Panc1 (cell line): ENCODE data around the gene RETREG1. TPM values are rescaled to one million over a fixed set of nuclear protein-coding genes. Genes with fewer than 3 reads are reported as not detected.

Experiments
- ATAC-seq: fragments of 200-7000 bp; cut with Tn5 transposase; 2 replicates; pipeline ENCODE4 v1.9.1; 2020; ENCODE audit warnings: mild to moderate bottlenecking, moderate library complexity
- BruUV-seq: library from RNA; stranded (reverse); fragments of 400-500 nt; replicated peaks from 2 replicates; lab custom pipeline; 2021; lab: Mats Ljungman, UMichigan
- CTCF ChIA-PET: fragments of 300-600 bp; sonication (Branson Sonifier 250); formaldehyde crosslinking; loops from one replicate; lab custom pipeline; 2022; ENCODE audit warnings: antibody characterized with exemption; lab: Charles Lee
- POLR2A ChIA-PET: fragments of 300-600 bp; sonication (Branson Sonifier 250); formaldehyde crosslinking; loops from one replicate; lab custom pipeline; 2022; ENCODE audit warnings: antibody characterized with exemption; lab: Charles Lee
- DNase-seq: peaks from one replicate; pipeline ENCODE4 v3.0.0-alpha.2; 2010; ENCODE audit warnings: low read depth, low spot score
- H3K27ac ChIP-seq: 2 replicates; pipeline ENCODE4 v1.5.1; 2011; ENCODE audit warnings: mild to moderate bottlenecking, low read length, inconsistent platforms
- H3K27me3 ChIP-seq: fragments of 200-500 bp; sonication (Bioruptor generic); 2 replicates; pipeline ENCODE4 v1.6.0; 2014; ENCODE audit warnings: low read length, inconsistent platforms; ENCODE audit not compliant: control insufficient read depth, insufficient read depth
- H3K36me3 ChIP-seq: fragments of 200-500 bp; sonication (Bioruptor generic); 2 replicates; pipeline ENCODE4 v1.5.1; 2014; ENCODE audit warnings: inconsistent platforms, mild to moderate bottlenecking, low read length, moderate library complexity; ENCODE audit not compliant: control insufficient read depth, insufficient read depth
- H3K4me1 ChIP-seq: 2 replicates; pipeline ENCODE4 v1.5.1; 2011; ENCODE audit warnings: inconsistent platforms, mild to moderate bottlenecking, low read length, moderate library complexity; ENCODE audit not compliant: control insufficient read depth, insufficient read depth
- H3K4me3 ChIP-seq, 2 experiments: 2 replicates each; pipeline ENCODE4 v1.5.1; 2011 to 2012; ENCODE audit warnings: low read depth in 2 of 2, low read length in 2 of 2, mild to moderate bottlenecking in 2 of 2, inconsistent platforms in 1 of 2, moderate library complexity in 1 of 2
- H3K9me3 ChIP-seq: fragments of 200-500 bp; sonication (Bioruptor generic); 2 replicates; pipeline ENCODE4 v1.5.1; 2014; ENCODE audit warnings: low read depth, mild to moderate bottlenecking, inconsistent platforms, low read length, moderate library complexity; ENCODE audit not compliant: control insufficient read depth, insufficient read depth
- POLR2AphosphoS5 ChIP-seq: IDR thresholded peaks from 2 replicates; pipeline ENCODE4 v1.6.1; 2012; ENCODE audit warnings: mild to moderate bottlenecking, low read depth, low read length, moderate library complexity
- SIN3A ChIP-seq: IDR thresholded peaks from 2 replicates; pipeline ENCODE4 v1.6.1; 2012; ENCODE audit warnings: low read depth, mild to moderate bottlenecking, low read length, moderate library complexity, borderline replicate concordance; ENCODE audit not compliant: insufficient read depth
- TCF7L2 ChIP-seq: IDR thresholded peaks from 2 replicates; pipeline ENCODE4 v1.6.1; 2011; ENCODE audit warnings: mild to moderate bottlenecking, low read depth, low read length, inconsistent platforms
- in situ Hi-C: cut with HindIII; loops from 2 replicates; pipeline ENCODE4 v1.10.0; 2016; ENCODE audit warnings: low sequenced_read_pairs, low pct_unique_long_range_greater_than_20kb
- intact Hi-C: fragments of 100-400 bp; cut with micrococcal nuclease; formaldehyde crosslinking; loops from one replicate; pipeline ENCODE4 v1.10.0; 2022; ENCODE audit not compliant: unreplicated experiment
- total RNA-seq: library from RNA; stranded (reverse); gene quantifications from one replicate; pipeline ENCODE4 v1.2.1, GENCODE V29; 2021; ENCODE audit not compliant: unreplicated experiment
- TF ChIP-seq, protein P1 (sequence below): fragments of 450-650 bp; IDR thresholded peaks from 2 replicates; pipeline ENCODE4 v1.5.1; 2017; ENCODE audit warnings: mild to moderate bottlenecking
- TF ChIP-seq, protein P2 (sequence below), 2 experiments: IDR thresholded peaks; 2 replicates each; pipeline ENCODE4 v1.6.1; 2011 to 2012; ENCODE audit warnings: low read depth in 2 of 2, control low read depth in 1 of 2, low read length in 1 of 2, mild to moderate bottlenecking in 1 of 2, moderate library complexity in 1 of 2; ENCODE audit not compliant: insufficient read depth in 1 of 2

The RETREG1 gene
- total RNA-seq, 1 experiment from 2014 or later: 0.74 TPM

DNA sequence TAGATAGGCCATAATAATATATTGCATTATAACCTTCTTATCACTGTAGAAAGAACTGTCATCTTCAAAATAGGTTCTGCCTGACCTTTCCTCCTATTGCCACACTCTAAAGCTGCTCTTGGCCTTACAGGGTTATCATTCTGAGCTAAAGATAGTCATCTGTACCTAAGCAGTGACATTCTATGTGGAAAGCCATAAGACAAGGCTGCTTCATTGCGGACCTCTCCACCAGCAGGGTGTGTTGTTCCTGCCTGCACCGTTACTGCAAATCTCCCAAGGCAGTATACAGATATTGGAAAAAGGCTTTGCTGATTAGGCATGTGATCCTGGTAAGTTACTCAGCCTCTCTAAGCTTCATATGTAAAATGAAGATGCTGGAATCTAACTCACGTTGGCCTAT, 159.3 kb downstream of the RETREG1 start:
- TF ChIP-seq TCF7L2: no peak
- TF ChIP-seq, protein P1, sequence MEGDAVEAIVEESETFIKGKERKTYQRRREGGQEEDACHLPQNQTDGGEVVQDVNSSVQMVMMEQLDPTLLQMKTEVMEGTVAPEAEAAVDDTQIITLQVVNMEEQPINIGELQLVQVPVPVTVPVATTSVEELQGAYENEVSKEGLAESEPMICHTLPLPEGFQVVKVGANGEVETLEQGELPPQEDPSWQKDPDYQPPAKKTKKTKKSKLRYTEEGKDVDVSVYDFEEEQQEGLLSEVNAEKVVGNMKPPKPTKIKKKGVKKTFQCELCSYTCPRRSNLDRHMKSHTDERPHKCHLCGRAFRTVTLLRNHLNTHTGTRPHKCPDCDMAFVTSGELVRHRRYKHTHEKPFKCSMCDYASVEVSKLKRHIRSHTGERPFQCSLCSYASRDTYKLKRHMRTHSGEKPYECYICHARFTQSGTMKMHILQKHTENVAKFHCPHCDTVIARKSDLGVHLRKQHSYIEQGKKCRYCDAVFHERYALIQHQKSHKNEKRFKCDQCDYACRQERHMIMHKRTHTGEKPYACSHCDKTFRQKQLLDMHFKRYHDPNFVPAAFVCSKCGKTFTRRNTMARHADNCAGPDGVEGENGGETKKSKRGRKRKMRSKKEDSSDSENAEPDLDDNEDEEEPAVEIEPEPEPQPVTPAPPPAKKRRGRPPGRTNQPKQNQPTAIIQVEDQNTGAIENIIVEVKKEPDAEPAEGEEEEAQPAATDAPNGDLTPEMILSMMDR: no peak; the same call in 1 of the 2 replicates
- TF ChIP-seq, protein P2, sequence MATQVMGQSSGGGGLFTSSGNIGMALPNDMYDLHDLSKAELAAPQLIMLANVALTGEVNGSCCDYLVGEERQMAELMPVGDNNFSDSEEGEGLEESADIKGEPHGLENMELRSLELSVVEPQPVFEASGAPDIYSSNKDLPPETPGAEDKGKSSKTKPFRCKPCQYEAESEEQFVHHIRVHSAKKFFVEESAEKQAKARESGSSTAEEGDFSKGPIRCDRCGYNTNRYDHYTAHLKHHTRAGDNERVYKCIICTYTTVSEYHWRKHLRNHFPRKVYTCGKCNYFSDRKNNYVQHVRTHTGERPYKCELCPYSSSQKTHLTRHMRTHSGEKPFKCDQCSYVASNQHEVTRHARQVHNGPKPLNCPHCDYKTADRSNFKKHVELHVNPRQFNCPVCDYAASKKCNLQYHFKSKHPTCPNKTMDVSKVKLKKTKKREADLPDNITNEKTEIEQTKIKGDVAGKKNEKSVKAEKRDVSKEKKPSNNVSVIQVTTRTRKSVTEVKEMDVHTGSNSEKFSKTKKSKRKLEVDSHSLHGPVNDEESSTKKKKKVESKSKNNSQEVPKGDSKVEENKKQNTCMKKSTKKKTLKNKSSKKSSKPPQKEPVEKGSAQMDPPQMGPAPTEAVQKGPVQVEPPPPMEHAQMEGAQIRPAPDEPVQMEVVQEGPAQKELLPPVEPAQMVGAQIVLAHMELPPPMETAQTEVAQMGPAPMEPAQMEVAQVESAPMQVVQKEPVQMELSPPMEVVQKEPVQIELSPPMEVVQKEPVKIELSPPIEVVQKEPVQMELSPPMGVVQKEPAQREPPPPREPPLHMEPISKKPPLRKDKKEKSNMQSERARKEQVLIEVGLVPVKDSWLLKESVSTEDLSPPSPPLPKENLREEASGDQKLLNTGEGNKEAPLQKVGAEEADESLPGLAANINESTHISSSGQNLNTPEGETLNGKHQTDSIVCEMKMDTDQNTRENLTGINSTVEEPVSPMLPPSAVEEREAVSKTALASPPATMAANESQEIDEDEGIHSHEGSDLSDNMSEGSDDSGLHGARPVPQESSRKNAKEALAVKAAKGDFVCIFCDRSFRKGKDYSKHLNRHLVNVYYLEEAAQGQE (IDR thresholded peaks at IDR 0.05; ENCODE audit: insufficient read depth in 1 of 2, low read depth in 2 of 2, low read length in 1 of 2): no peak
- no peak for TF ChIP-seq SIN3A
- no peak for TF ChIP-seq POLR2AphosphoS5
- ChIA-PET CTCF (interaction anchor here (0.5 to 4.1 kb wide), 2 partner anchors 54 to 297 kb away, joined by 3 to 19 read pairs; no protein-coding TSS in a partner anchor), POLR2A (no interaction called here)
- Histone ChIP-seq H3K27ac (no peak overlapping the region), H3K4me3 (no peak overlapping the region), H3K36me3 (peaks cover 44% of the 10 kb centered on the region), H3K4me1 (0 out of 2 replicates have a peak, but pooled peaks cover 3% of the 10 kb centered on the region), H3K9me3 (no peaks in the 10 kb centered on the region), H3K27me3 (no peaks in the 10 kb centered on the region)
- intact Hi-C loops (no loop called here), in situ Hi-C loops (no loop called here)
- ATAC-seq (no peak), DNase-seq (no peak)
- no TSS peak for BruUV-seq

DNA sequence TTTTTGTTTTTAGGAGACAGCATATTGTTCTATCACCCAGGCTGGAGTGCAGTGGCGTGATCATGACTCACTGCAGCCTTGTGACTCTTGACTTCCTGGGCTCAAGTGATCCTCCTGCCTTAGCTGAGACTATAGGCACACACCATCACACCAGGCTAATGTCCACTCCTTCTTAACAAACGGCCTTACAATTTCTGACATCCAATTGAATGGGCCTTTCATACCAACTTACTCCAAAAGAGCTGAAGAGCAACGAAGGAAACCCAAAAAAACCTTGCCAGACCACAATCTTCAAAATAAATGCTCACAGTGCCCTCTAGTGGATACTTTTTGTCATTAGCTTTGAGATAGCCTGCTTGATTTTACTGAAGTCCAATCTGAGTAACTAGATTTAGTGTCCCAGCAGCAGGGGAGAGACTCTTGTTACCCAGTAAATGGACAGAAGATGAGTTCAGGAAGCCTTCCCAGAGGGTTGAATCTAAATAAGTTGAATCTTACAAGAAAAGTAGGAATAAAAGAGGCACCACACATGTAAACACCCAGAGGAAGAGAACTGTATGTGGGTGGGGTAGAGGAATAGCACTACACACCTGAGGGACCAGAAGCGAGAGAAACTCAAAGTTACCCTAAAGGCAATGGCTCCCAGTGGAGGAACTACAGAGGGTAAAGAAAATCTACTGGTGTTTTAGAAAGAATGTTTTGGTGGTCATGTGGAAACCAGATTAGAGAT, 160.5 kb downstream of the RETREG1 start:
- POLR2A ChIA-PET: interaction anchor here (0.6 kb wide), 1 partner anchor 454 kb away, joined by 3 read pairs; no protein-coding TSS in a partner anchor

More for the DNA sequence above, 160.5 kb downstream of the RETREG1 start:
- no TSS peak for BruUV-seq
- peak; percentile 69 for DNase-seq
- CTCF ChIA-PET: interaction anchor here (0.7 to 4.1 kb wide), 3 partner anchors 207 to 1351 kb away, joined by 3 to 19 read pairs (median 4); no protein-coding TSS in a partner anchor
- no peak for TF ChIP-seq SIN3A
- no peak for TF ChIP-seq POLR2AphosphoS5
- TF ChIP-seq, protein P2 (IDR thresholded peaks at IDR 0.05; ENCODE audit: insufficient read depth in 1 of 2, low read depth in 2 of 2, low read length in 1 of 2): no peak
- TF ChIP-seq, protein P1: peak; percentile 81
- peak; percentile 80 for ATAC-seq
- Histone ChIP-seq H3K27ac (no peak overlapping the region; the same call in 1 of the 2 replicates), H3K36me3 (peaks cover 52% of the 10 kb centered on the region), H3K9me3 (no peaks in the 10 kb centered on the region), H3K27me3 (no peaks in the 10 kb centered on the region), H3K4me1 (0 out of 2 replicates have a peak, but pooled peaks cover 3% of the 10 kb centered on the region), H3K4me3 (no peak overlapping the region)
- intact Hi-C loops: loop anchor here (1.0 kb wide), 1 partner anchor 296 kb away; no protein-coding TSS in a partner anchor
- in situ Hi-C loops: no loop called here
